K562 (cell line): Measurements from ENCODE around the gene TOR1A. TPM values are rescaled to one million over a fixed set of nuclear protein-coding genes. Genes with fewer than 3 reads are reported as not detected.
A peak's percentile ranks its signal among the peaks of the same experiment; 100 is the strongest.

Source experiments
- ASH1L ChIP-seq: fragments of 450-650 bp; IDR thresholded peaks from 2 replicates; pipeline ENCODE4 v1.6.1; 2018; ENCODE audit warnings: borderline replicate concordance, mild to moderate bottlenecking, low read depth; ENCODE audit not compliant: partially characterized antibody
- ATF1 ChIP-seq, 2 experiments: fragments of 450-650 bp in 1 of 2; IDR thresholded peaks; 2 replicates each; pipeline ENCODE4 v1.6.1; 2016; ENCODE audit warnings: missing compliant biosample characterization in 1 of 2, missing genetic modification characterization in 1 of 2
- CREB1 ChIP-seq, 2 experiments: sonication (generic) in 1 of 2; formaldehyde crosslinking in 1 of 2; IDR thresholded peaks; 2 replicates each; pipeline versions ENCODE4 v1.6.1 to v1.8.0; 2012 to 2022; ENCODE audit warnings: inconsistent platforms in 1 of 2, mild to moderate bottlenecking in 1 of 2, missing genetic modification reagents in 1 of 2, moderate library complexity in 1 of 2
- DACH1 ChIP-seq: fragments of 450-650 bp; IDR thresholded peaks from 2 replicates; pipeline ENCODE4 v1.6.1; 2018; ENCODE audit not compliant: partially characterized antibody
- HDAC1 ChIP-seq, 2 experiments: fragments of 450-650 bp; IDR thresholded peaks; 2 replicates each; pipeline ENCODE4 v1.6.1; 2016 to 2017; ENCODE audit warnings: inconsistent platforms in 1 of 2, mild to moderate bottlenecking in 1 of 2, moderate library complexity in 1 of 2
- HNRNPL ChIP-seq: fragments of 200-400 bp; formaldehyde crosslinking; IDR thresholded peaks from 2 replicates; pipeline ENCODE4 v1.6.1; 2017; ENCODE audit warnings: low read depth, mild to moderate bottlenecking, low read length
- KLF13 ChIP-seq: fragments of 450-650 bp; IDR thresholded peaks from 2 replicates; pipeline ENCODE4 v1.6.1; 2016; ENCODE audit warnings: missing genetic modification characterization, low read depth, mild to moderate bottlenecking, missing compliant biosample characterization, moderate library complexity, borderline replicate concordance
- L3MBTL2 ChIP-seq: fragments of 450-650 bp; IDR thresholded peaks from 2 replicates; pipeline ENCODE4 v1.6.1; 2016; ENCODE audit warnings: mild to moderate bottlenecking, moderate library complexity
- OTX1 ChIP-seq: fragments of 450-650 bp; formaldehyde crosslinking; IDR thresholded peaks from 2 replicates; pipeline ENCODE4 v1.4.0; 2022; ENCODE audit warnings: mild to moderate bottlenecking
- POLR2G ChIP-seq: fragments of 200-400 bp; formaldehyde crosslinking; IDR thresholded peaks from 2 replicates; pipeline ENCODE4 v1.6.1; 2017; ENCODE audit warnings: low read depth, mild to moderate bottlenecking, antibody characterized with exemption, low read length, moderate library complexity
- RBM22 ChIP-seq: fragments of 200-400 bp; formaldehyde crosslinking; IDR thresholded peaks from 2 replicates; pipeline ENCODE4 v1.6.1; 2018; ENCODE audit warnings: low read length, low read depth; ENCODE audit not compliant: poor library complexity, severe bottlenecking
- RBM25 ChIP-seq: fragments of 200-400 bp; formaldehyde crosslinking; IDR thresholded peaks from 2 replicates; pipeline ENCODE4 v1.6.1; 2018; ENCODE audit warnings: low read length, low read depth, moderate library complexity; ENCODE audit not compliant: severe bottlenecking
- RFX5 ChIP-seq: IDR thresholded peaks from 2 replicates; pipeline ENCODE4 v1.6.1; 2011; ENCODE audit warnings: low read depth, mild to moderate bottlenecking, improper control_type of control experiment, low read length
- SIRT6 ChIP-seq: IDR thresholded peaks from one replicate; pipeline ENCODE4 v1.6.1; 2012; ENCODE audit warnings: low read depth, mild to moderate bottlenecking, control low read depth, inconsistent platforms, low read length, moderate library complexity
- SUPT5H ChIP-seq: fragments of 450-650 bp; IDR thresholded peaks from 2 replicates; pipeline ENCODE4 v1.6.1; 2016
- U2AF1 ChIP-seq: fragments of 200-400 bp; formaldehyde crosslinking; optimal IDR thresholded peaks from 2 replicates; pipeline ENCODE3; 2017; ENCODE audit warnings: mild to moderate bottlenecking, low read depth, low read length, moderate library complexity
- YY1 ChIP-seq, 3 experiments: IDR thresholded peaks; 2 replicates each; pipeline ENCODE4 v1.6.1; 2011; ENCODE audit warnings: low read length in 2 of 3, mild to moderate bottlenecking in 2 of 3, moderate library complexity in 2 of 3, borderline replicate concordance in 1 of 3, control low read depth in 1 of 3, low read depth in 1 of 3; ENCODE audit not compliant: insufficient read depth in 3 of 3, insufficient replicate concordance in 2 of 3, control insufficient read depth in 1 of 3, insufficient read length in 1 of 3; ENCODE audit errors: extremely low read depth in 1 of 3
- ZNF740 ChIP-seq, 3 experiments: fragments of 200-800 bp in 1 of 3; sonication (Bioruptor generic) in 1 of 3; sonication (generic) in 1 of 3; formaldehyde crosslinking in 1 of 3; IDR thresholded peaks; 2 replicates each; pipeline versions ENCODE4 v1.6.1 to v1.8.0; 2016 to 2022; ENCODE audit warnings: mild to moderate bottlenecking in 2 of 3, missing compliant biosample characterization in 2 of 3, missing genetic modification characterization in 2 of 3, missing genetic modification reagents in 1 of 3
- polyA plus RNA-seq, 8 experiments: library from polyadenylated mRNA; depleted of rRNA in 4 of 8; stranded (reverse) in 5 of 8; unstranded in 3 of 8; fragments of >200 nt; fragmentation: Nextera tagmentation in 2 of 8; fragmentation: Illumina TruSeq in 1 of 8; extraction: Ambion mirVana in 2 of 8; extraction: Trizol in 1 of 8; gene quantifications; 2 replicates each; pipeline versions ENCODE4 v1.2.1 to v1.2.3, GENCODE V29; 2011 to 2014; ENCODE audit warnings: inconsistent platforms in 1 of 8, missing spikeins in 1 of 8
- total RNA-seq, 7 experiments: library from RNA; depleted of rRNA in 6 of 7; stranded (reverse); fragments of >200 nt in 6 of 7; fragmentation: Illumina TruSeq in 2 of 7; extraction: Trizol in 2 of 7; gene quantifications; 2 replicates each; pipeline versions ENCODE4 v1.2.1 to v1.2.3, GENCODE V29; 2011 to 2021; ENCODE audit warnings: low replicate concordance in 1 of 7
- TF ChIP-seq, protein P1 (sequence below): sonication (generic); formaldehyde crosslinking; IDR thresholded peaks from 2 replicates; pipeline ENCODE4 v1.8.0; 2023; ENCODE audit warnings: missing genetic modification reagents, mild to moderate bottlenecking, borderline replicate concordance

The TOR1A gene
- total and polyA plus RNA-seq, 9 of the 15 experiments (the other 6 are each of a cell fraction or from before 2014, with no cell fraction given): 4.5 to 85.8 (median 51.3) TPM

GRCh38 chr9:129835128-129835859, 11.4 kb upstream of the TOR1A start, which contains the start of the genes C9orf78 and USP20 (continued):
- TF ChIP-seq, protein P1, sequence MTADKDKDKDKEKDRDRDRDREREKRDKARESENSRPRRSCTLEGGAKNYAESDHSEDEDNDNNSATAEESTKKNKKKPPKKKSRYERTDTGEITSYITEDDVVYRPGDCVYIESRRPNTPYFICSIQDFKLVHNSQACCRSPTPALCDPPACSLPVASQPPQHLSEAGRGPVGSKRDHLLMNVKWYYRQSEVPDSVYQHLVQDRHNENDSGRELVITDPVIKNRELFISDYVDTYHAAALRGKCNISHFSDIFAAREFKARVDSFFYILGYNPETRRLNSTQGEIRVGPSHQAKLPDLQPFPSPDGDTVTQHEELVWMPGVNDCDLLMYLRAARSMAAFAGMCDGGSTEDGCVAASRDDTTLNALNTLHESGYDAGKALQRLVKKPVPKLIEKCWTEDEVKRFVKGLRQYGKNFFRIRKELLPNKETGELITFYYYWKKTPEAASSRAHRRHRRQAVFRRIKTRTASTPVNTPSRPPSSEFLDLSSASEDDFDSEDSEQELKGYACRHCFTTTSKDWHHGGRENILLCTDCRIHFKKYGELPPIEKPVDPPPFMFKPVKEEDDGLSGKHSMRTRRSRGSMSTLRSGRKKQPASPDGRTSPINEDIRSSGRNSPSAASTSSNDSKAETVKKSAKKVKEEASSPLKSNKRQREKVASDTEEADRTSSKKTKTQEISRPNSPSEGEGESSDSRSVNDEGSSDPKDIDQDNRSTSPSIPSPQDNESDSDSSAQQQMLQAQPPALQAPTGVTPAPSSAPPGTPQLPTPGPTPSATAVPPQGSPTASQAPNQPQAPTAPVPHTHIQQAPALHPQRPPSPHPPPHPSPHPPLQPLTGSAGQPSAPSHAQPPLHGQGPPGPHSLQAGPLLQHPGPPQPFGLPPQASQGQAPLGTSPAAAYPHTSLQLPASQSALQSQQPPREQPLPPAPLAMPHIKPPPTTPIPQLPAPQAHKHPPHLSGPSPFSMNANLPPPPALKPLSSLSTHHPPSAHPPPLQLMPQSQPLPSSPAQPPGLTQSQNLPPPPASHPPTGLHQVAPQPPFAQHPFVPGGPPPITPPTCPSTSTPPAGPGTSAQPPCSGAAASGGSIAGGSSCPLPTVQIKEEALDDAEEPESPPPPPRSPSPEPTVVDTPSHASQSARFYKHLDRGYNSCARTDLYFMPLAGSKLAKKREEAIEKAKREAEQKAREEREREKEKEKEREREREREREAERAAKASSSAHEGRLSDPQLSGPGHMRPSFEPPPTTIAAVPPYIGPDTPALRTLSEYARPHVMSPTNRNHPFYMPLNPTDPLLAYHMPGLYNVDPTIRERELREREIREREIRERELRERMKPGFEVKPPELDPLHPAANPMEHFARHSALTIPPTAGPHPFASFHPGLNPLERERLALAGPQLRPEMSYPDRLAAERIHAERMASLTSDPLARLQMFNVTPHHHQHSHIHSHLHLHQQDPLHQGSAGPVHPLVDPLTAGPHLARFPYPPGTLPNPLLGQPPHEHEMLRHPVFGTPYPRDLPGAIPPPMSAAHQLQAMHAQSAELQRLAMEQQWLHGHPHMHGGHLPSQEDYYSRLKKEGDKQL (CRISPR knock-in tag): no peak
- TF ChIP-seq SUPT5H (peak; percentile 88), ZNF740 (CRISPR knock-in tag; IDR thresholded peaks at IDR 0.05) (no peak), ZNF740 (tag; IDR thresholded peaks at IDR 0.05) (0 out of 4 replicates have a peak, but pooled peaks of 1 of the 2 experiments have one; percentile 4), POLR2G (peak; percentile 95), RFX5 (no peak), KLF13 (0 out of 2 replicates have a peak, but pooled peaks have one; percentile 40), CREB1 (IDR thresholded peaks at IDR 0.05) (peak; percentile 99), CREB1 (CRISPR knock-in tag; IDR thresholded peaks at IDR 0.05) (no peak), RBM25 (peak; percentile 93), HDAC1 (IDR thresholded peaks at IDR 0.05) (peak in 1 of 2 experiments; percentile 99; a peak in 2 of 4 replicates), U2AF1 (peak; percentile 81), ASH1L (no peak), L3MBTL2 (peak; percentile 64), OTX1 (CRISPR knock-in tag) (peak; percentile 35; the same call in 1 of the 2 replicates), RBM22 (no peak), DACH1 (no peak), YY1 (IDR thresholded peaks at IDR 0.05; ENCODE audit: borderline replicate concordance in 1 of 3, control insufficient read depth in 1 of 3, extremely low read depth in 1 of 3, insufficient read depth in 3 of 3, insufficient read length in 1 of 3, insufficient replicate concordance in 2 of 3, low read depth in 1 of 3, low read length in 2 of 3) (peak in 2 of 3 experiments; percentile 71 to 75), HNRNPL (no peak), ATF1 (CRISPR knock-in tag; IDR thresholded peaks at IDR 0.05) (no peak), ATF1 (tag; IDR thresholded peaks at IDR 0.05) (peak; percentile 99), SIRT6 (no peak)
